GM12892 (cell line): ENCODE data around the gene ACTG1.

Experiments used
- POLR2A ChIP-seq: IDR thresholded peaks from 2 replicates; pipeline ENCODE4 v1.6.1; 2011; ENCODE audit warnings: low read depth, low read length, control low read depth
- POLR2AphosphoS5 ChIP-seq: IDR thresholded peaks from 2 replicates; pipeline ENCODE4 v1.6.1; 2011; ENCODE audit warnings: low read depth, low read length, control low read depth

DNA sequence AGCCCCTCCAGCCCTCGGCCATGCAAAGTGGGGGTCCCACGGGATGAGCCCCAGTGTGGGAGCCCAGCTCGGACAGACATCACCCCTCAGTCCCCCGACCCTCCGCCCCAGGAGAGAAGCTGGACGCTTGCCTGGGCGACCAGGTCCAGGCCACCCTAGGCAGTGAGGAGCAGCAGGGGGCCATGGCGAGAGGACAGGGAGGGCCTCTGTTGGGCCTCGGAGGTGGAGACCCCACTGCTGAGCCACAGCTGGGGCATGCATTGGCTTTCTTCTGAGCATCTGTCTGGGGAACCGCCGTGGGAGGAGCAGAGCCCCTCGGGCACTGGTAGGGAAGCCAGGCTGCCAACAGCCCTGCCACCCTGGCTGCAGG, 13.0 kb downstream of the ACTG1 start:
- TF ChIP-seq POLR2AphosphoS5 = no peak
- TF ChIP-seq POLR2A = no peak
